NT2/D1 (cell line): ENCODE measurements around the gene MADCAM1.

ENCODE experiments used
- DNase-seq: peaks from one replicate; pipeline ENCODE4 v3.0.0-alpha.2; 2011; ENCODE audit warnings: low read depth, low spot score
- H3K27me3 ChIP-seq: 2 replicates; pipeline ENCODE4 v1.6.0; 2011; ENCODE audit warnings: mild to moderate bottlenecking; ENCODE audit not compliant: insufficient read length, insufficient read depth
- H3K36me3 ChIP-seq: 2 replicates; pipeline ENCODE4 v1.6.1; 2011; ENCODE audit warnings: mild to moderate bottlenecking, low read length, mixed read lengths; ENCODE audit not compliant: insufficient read depth, insufficient read length
- H3K4me1 ChIP-seq: 2 replicates; pipeline ENCODE4 v1.5.1; 2011; ENCODE audit not compliant: insufficient read depth, insufficient read length
- H3K4me3 ChIP-seq: 2 replicates; pipeline ENCODE4 v1.5.1; 2011; ENCODE audit warnings: low read depth; ENCODE audit not compliant: insufficient read length
- H3K9ac ChIP-seq: 2 replicates; pipeline ENCODE4 v1.6.0; 2011; ENCODE audit warnings: low read depth; ENCODE audit not compliant: insufficient read length
- H3K9me3 ChIP-seq: 2 replicates; pipeline ENCODE4 v1.5.1; 2011; ENCODE audit warnings: mild to moderate bottlenecking, low read length; ENCODE audit not compliant: insufficient read depth
- SUZ12 ChIP-seq: IDR thresholded peaks from 2 replicates; pipeline ENCODE4 v1.6.1; 2011; ENCODE audit not compliant: insufficient read length, insufficient read depth; ENCODE audit errors: extremely low read depth
- YY1 ChIP-seq: IDR thresholded peaks from 2 replicates; pipeline ENCODE4 v1.6.1; 2011; ENCODE audit not compliant: insufficient read length, insufficient read depth
- ZNF274 ChIP-seq: IDR thresholded peaks from 2 replicates; pipeline ENCODE4 v1.6.1; 2011; ENCODE audit warnings: mild to moderate bottlenecking, low read depth, low read length

MADCAM1 gene

GRCh38 chr19:461721-462551, 34.4 kb upstream of the MADCAM1 start:
- Histone ChIP-seq H3K9me3 (no peaks in the 10 kb centered on the region), H3K4me3 (peak overlapping the region; percentile 53), H3K4me1 (peaks cover 9% of the 10 kb centered on the region), H3K9ac (peak overlapping the region; percentile 85), H3K27me3 (peaks cover 9% of the 10 kb centered on the region), H3K36me3 (peaks cover 4% of the 10 kb centered on the region)
- no peak for DNase-seq
- TF ChIP-seq SUZ12 = no peak
- TF ChIP-seq YY1 = no peak
- TF ChIP-seq ZNF274 = no peak

- TF ChIP-seq SUZ12 = no peak
- TF ChIP-seq ZNF274 = no peak
- no peak for TF ChIP-seq YY1
- peak overlapping the region; percentile 26 for H3K9ac ChIP-seq
- H3K4me1 ChIP-seq = peaks cover 9% of the 10 kb centered on the region
- no peaks in the 10 kb centered on the region for H3K36me3 ChIP-seq
- H3K9me3 ChIP-seq = no peaks in the 10 kb centered on the region
- no peak for DNase-seq
- H3K4me3 ChIP-seq = no peak overlapping the region
- peaks cover 9% of the 10 kb centered on the region for H3K27me3 ChIP-seq
These were observed 32.6 kb upstream of the MADCAM1 start for GRCh38 chr19:463483-464207.

- H3K9ac ChIP-seq = no peak overlapping the region
- no peaks in the 10 kb centered on the region for H3K9me3 ChIP-seq
- H3K27me3 ChIP-seq = peaks cover 9% of the 10 kb centered on the region
- TF ChIP-seq SUZ12 = no peak
- no peak for TF ChIP-seq YY1
- TF ChIP-seq ZNF274 = no peak
- no peak overlapping the region for H3K4me3 ChIP-seq
- no peaks in the 10 kb centered on the region for H3K36me3 ChIP-seq
- no peak for DNase-seq
- peaks cover 9% of the 10 kb centered on the region for H3K4me1 ChIP-seq
These were observed 32.1 kb upstream of the MADCAM1 start for GRCh38 chr19:464208-464545.

- TF ChIP-seq SUZ12 (no peak), ZNF274 (no peak), YY1 (no peak)
- no peak overlapping the region for H3K9ac ChIP-seq
- no peaks in the 10 kb centered on the region for H3K9me3 ChIP-seq
- H3K4me3 ChIP-seq = no peak overlapping the region
- DNase-seq = no peak
- H3K4me1 ChIP-seq = peaks cover 8% of the 10 kb centered on the region
- H3K36me3 ChIP-seq = no peaks in the 10 kb centered on the region
- peaks cover 9% of the 10 kb centered on the region for H3K27me3 ChIP-seq
These were observed 31.1 kb upstream of the MADCAM1 start for GRCh38 chr19:465056-465816.

GRCh38 chr19:467554-467953, 28.7 kb upstream of the MADCAM1 start:
- Histone ChIP-seq H3K4me3 (no peak overlapping the region), H3K9ac (no peak overlapping the region), H3K27me3 (peaks cover 2% of the 10 kb centered on the region), H3K9me3 (no peaks in the 10 kb centered on the region), H3K36me3 (no peaks in the 10 kb centered on the region), H3K4me1 (peaks cover 4% of the 10 kb centered on the region)
- no peak for DNase-seq
- TF ChIP-seq YY1 = no peak
- TF ChIP-seq ZNF274 = no peak
- no peak for TF ChIP-seq SUZ12

- TF ChIP-seq SUZ12 = no peak
- TF ChIP-seq ZNF274 = no peak
- TF ChIP-seq YY1 = no peak
- Histone ChIP-seq H3K36me3 (no peaks in the 10 kb centered on the region), H3K9me3 (no peaks in the 10 kb centered on the region), H3K4me1 (no peaks in the 10 kb centered on the region), H3K9ac (no peak overlapping the region), H3K4me3 (no peak overlapping the region), H3K27me3 (no peaks in the 10 kb centered on the region)
- no peak for DNase-seq
These were observed 27.6 kb upstream of the MADCAM1 start for GRCh38 chr19:468587-469256.

GRCh38 chr19:469833-470232, 26.5 kb upstream of the MADCAM1 start:
- Histone ChIP-seq H3K27me3 (no peaks in the 10 kb centered on the region), H3K9me3 (no peaks in the 10 kb centered on the region), H3K4me3 (no peak overlapping the region), H3K9ac (no peak overlapping the region), H3K36me3 (no peaks in the 10 kb centered on the region), H3K4me1 (peaks cover 8% of the 10 kb centered on the region)
- TF ChIP-seq SUZ12 = no peak
- DNase-seq = no peak
